ENCODE measurements around the gene IKZF1. TPM values are rescaled to one million over a fixed set of nuclear protein-coding genes. Genes with fewer than 3 reads are reported as not detected.

The IKZF1 gene
- total and polyA plus RNA-seq, 2 of the 4 experiments (the other 2 are of a cell fraction), result not detected

DNA sequence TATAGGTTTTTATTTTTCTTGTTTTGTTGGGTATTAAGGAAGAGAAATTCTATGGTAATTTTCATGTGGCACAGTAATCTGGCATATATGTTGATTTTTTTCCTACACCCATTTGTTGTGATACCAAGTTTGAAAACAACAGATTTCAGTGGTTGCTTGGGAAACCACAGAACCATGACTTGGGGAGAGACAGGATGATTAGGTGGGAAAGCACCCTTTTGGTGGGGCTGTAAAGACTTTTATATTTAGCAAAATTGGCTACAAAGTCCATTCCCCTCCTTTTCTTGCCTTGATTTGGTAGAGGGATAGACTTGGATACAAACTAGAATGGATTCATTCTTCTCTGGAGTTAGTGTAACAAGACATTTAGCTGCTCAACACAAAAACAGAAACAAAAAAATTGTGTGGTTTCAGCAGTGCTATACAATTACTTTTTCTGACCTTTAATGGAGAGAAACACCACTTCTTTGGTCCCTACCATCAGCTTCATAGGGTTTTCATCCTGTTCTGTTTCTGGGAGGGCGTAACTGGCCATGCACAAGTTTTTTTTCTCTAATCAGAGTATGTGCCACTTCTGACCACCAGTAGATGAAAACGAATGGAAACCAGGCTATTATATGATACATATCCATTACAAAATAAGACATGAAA is 92.9 kb downstream of the IKZF1 start:
- Histone ChIP-seq H4K5ac (ENCODE audit: low read depth, low read length) (no peak overlapping the region), H3K79me1 (ENCODE audit: low read depth in 1 of 2, low read length in 2 of 2) (no peaks in the 10 kb centered on the region), H3K27me3 (ENCODE audit: control insufficient read depth, insufficient read depth, low read length) (peaks cover 18% of the 10 kb centered on the region), H3K4me3 (ENCODE audit: insufficient read depth, low read depth, low read length) (no peak overlapping the region), H3K27ac (ENCODE audit: insufficient read depth, low read length) (no peak overlapping the region), H2AK5ac (ENCODE audit: low read depth, low read length) (no peak overlapping the region), H3K4me1 (ENCODE audit: control insufficient read depth, insufficient read depth, low read length) (no peaks in the 10 kb centered on the region), H3K18ac (ENCODE audit: low read depth, low read length) (no peak overlapping the region), H4K20me1 (ENCODE audit: insufficient read depth, low read length) (no peaks in the 10 kb centered on the region), H3K9me3 (ENCODE audit: control insufficient read depth, insufficient read depth, low read length) (no peaks in the 10 kb centered on the region), H3K56ac (ENCODE audit: extremely low read depth, insufficient read depth, low read length) (no peak overlapping the region), H3K36me3 (ENCODE audit: control insufficient read depth, insufficient read depth, low read length) (no peaks in the 10 kb centered on the region), H2AK9ac (replicated peaks; ENCODE audit: low read depth, low read length, poor library complexity) (no peak overlapping the region), H2BK5ac (ENCODE audit: low read depth, low read length, poor library complexity, severe bottlenecking) (no peak overlapping the region), H3K14ac (replicated peaks; ENCODE audit: low read depth, low read length) (no peak overlapping the region), H3K4ac (ENCODE audit: low read depth, low read length) (no peak overlapping the region), H2BK120ac (ENCODE audit: low read depth, low read length) (no peak overlapping the region), H2AFZ (replicated peaks; ENCODE audit: low read length, poor library complexity) (no peak overlapping the region), H4K8ac (ENCODE audit: low read depth in 2 of 2, low read length in 2 of 2) (no peak overlapping the region), H3K9ac (ENCODE audit: low read depth, low read length) (no peak overlapping the region), H4K91ac (ENCODE audit: insufficient read depth, low read depth, low read length) (no peak overlapping the region), H2BK20ac (ENCODE audit: low read depth, low read length) (no peak overlapping the region), H3K9me1 (ENCODE audit: insufficient read depth, low read length) (no peaks in the 10 kb centered on the region), H3K23ac (ENCODE audit: low read depth, low read length) (no peak overlapping the region), H2BK15ac (ENCODE audit: low read depth, low read length) (no peak overlapping the region), H3K4me2 (ENCODE audit: low read depth, low read length) (no peak overlapping the region)
- no peak for TF ChIP-seq POLR2A (IDR thresholded peaks at IDR 0.05; ENCODE audit: low read depth, low read length)
- TF ChIP-seq CEBPB (IDR thresholded peaks at IDR 0.05; ENCODE audit: low read depth, low read length), result no peak
- TF ChIP-seq RCOR1 (IDR thresholded peaks at IDR 0.05; ENCODE audit: insufficient replicate concordance, low read length), result no peak
- TF ChIP-seq MXI1 (IDR thresholded peaks at IDR 0.05; ENCODE audit: borderline replicate concordance, low read depth, low read length), result no peak
- TF ChIP-seq NFE2L2 (IDR thresholded peaks at IDR 0.05; ENCODE audit: low read depth, low read length), result no peak
- TF ChIP-seq CHD1 (IDR thresholded peaks at IDR 0.05; ENCODE audit: low read depth, low read length), result no peak
- no peak for TF ChIP-seq USF2 (IDR thresholded peaks at IDR 0.05; ENCODE audit: low read depth, low read length)
- no peak for TF ChIP-seq MAZ (IDR thresholded peaks at IDR 0.05; ENCODE audit: borderline replicate concordance, low read depth, low read length)
- TF ChIP-seq, protein P1, sequence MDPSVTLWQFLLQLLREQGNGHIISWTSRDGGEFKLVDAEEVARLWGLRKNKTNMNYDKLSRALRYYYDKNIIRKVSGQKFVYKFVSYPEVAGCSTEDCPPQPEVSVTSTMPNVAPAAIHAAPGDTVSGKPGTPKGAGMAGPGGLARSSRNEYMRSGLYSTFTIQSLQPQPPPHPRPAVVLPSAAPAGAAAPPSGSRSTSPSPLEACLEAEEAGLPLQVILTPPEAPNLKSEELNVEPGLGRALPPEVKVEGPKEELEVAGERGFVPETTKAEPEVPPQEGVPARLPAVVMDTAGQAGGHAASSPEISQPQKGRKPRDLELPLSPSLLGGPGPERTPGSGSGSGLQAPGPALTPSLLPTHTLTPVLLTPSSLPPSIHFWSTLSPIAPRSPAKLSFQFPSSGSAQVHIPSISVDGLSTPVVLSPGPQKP (IDR thresholded peaks at IDR 0.05; ENCODE audit: borderline replicate concordance, low read depth, low read length), result no peak
- TF ChIP-seq SMC3 (IDR thresholded peaks at IDR 0.05; ENCODE audit: low read depth, low read length), result no peak
- TF ChIP-seq, protein P2, sequence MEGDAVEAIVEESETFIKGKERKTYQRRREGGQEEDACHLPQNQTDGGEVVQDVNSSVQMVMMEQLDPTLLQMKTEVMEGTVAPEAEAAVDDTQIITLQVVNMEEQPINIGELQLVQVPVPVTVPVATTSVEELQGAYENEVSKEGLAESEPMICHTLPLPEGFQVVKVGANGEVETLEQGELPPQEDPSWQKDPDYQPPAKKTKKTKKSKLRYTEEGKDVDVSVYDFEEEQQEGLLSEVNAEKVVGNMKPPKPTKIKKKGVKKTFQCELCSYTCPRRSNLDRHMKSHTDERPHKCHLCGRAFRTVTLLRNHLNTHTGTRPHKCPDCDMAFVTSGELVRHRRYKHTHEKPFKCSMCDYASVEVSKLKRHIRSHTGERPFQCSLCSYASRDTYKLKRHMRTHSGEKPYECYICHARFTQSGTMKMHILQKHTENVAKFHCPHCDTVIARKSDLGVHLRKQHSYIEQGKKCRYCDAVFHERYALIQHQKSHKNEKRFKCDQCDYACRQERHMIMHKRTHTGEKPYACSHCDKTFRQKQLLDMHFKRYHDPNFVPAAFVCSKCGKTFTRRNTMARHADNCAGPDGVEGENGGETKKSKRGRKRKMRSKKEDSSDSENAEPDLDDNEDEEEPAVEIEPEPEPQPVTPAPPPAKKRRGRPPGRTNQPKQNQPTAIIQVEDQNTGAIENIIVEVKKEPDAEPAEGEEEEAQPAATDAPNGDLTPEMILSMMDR (conservative IDR thresholded peaks at IDR 0.05; ENCODE audit: low read depth, low read length), result no peak
- no peak for TF ChIP-seq RAD21 (IDR thresholded peaks at IDR 0.05; ENCODE audit: low read length)
- no peak for TF ChIP-seq MAFK (IDR thresholded peaks at IDR 0.05; ENCODE audit: low read depth, low read length)
- no peak for TF ChIP-seq BHLHE40 (IDR thresholded peaks at IDR 0.05; ENCODE audit: low read depth, low read length)
- TF ChIP-seq FOS (IDR thresholded peaks at IDR 0.05; ENCODE audit: low read depth, low read length), result no peak
- no peak for TF ChIP-seq RFX5 (IDR thresholded peaks at IDR 0.05; ENCODE audit: low read depth, low read length)
- ChIA-PET POLR2A (ENCODE audit: unreplicated experiment) (no interaction called here), CTCF (no interaction called here)
- dilution Hi-C loops (cut with HindIII; ENCODE audit: low sequenced_read_pairs, unreplicated experiment), result no loop called here
- intact Hi-C loops (cut with micrococcal nuclease), result no loop called here
- no CpG with 5 or more reads among the region's 2 CpGs for WGBS, 2 experiments (ENCODE audit: extremely low coverage in 2 of 2, insufficient read length in 1 of 2)
- ATAC-seq (ENCODE audit: low read depth), result no peak
- no TSS peak for BruUV-seq (replicated peaks)
- no peak for DNase-seq
- in situ Hi-C loops (cut with MboI; ENCODE audit: low sequenced_read_pairs), result no loop called here
